ENCODE data around the gene SPTB. TPM values are rescaled to one million over a fixed set of nuclear protein-coding genes. Genes with fewer than 3 reads are reported as not detected.

Gene SPTB
- total RNA-seq, 1 donor from 2014 or later: 1.8 TPM

GRCh38 chr14:64835431-64835830, 44.3 kb downstream of the SPTB start:
- no peak overlapping the region for H3K4me3 ChIP-seq (ENCODE audit: low read depth, low read length)
- DNase-seq (ENCODE audit: low read depth): no peak
- no peak for TF ChIP-seq CTCF (conservative IDR thresholded peaks at IDR 0.05; ENCODE audit: low read depth, low read length)

GRCh38 chr14:64834965-64835364, 44.7 kb downstream of the SPTB start:
- no peak overlapping the region for H3K4me3 ChIP-seq (ENCODE audit: low read depth, low read length)
- DNase-seq (ENCODE audit: low read depth): no peak
- TF ChIP-seq CTCF (conservative IDR thresholded peaks at IDR 0.05; ENCODE audit: low read depth, low read length): no peak

- no peak overlapping the region for H3K4me3 ChIP-seq (ENCODE audit: low read depth, low read length)
- no peak for TF ChIP-seq CTCF (conservative IDR thresholded peaks at IDR 0.05; ENCODE audit: low read depth, low read length)
- no peak for DNase-seq (ENCODE audit: low read depth)
Observed at GRCh38 chr14:64831419-64831818, 48.3 kb downstream of the SPTB start.

GRCh38 chr14:64830961-64831360, 48.7 kb downstream of the SPTB start:
- TF ChIP-seq CTCF (conservative IDR thresholded peaks at IDR 0.05; ENCODE audit: low read depth, low read length): no peak
- H3K4me3 ChIP-seq (ENCODE audit: low read depth, low read length): no peak overlapping the region
- DNase-seq (ENCODE audit: low read depth): no peak

GRCh38 chr14:64828071-64828470, 51.6 kb downstream of the SPTB start:
- no peak for DNase-seq (ENCODE audit: low read depth)
- no peak overlapping the region for H3K4me3 ChIP-seq (ENCODE audit: low read depth, low read length)
- no peak for TF ChIP-seq CTCF (conservative IDR thresholded peaks at IDR 0.05; ENCODE audit: low read depth, low read length)

- no peak for DNase-seq (ENCODE audit: low read depth)
- TF ChIP-seq CTCF (conservative IDR thresholded peaks at IDR 0.05; ENCODE audit: low read depth, low read length): no peak
- no peak overlapping the region for H3K4me3 ChIP-seq (ENCODE audit: low read depth, low read length)
Observed at GRCh38 chr14:64826845-64827244, 52.9 kb downstream of the SPTB start.

GRCh38 chr14:64826333-64826732, 53.4 kb downstream of the SPTB start:
- DNase-seq (ENCODE audit: low read depth): no peak
- no peak for TF ChIP-seq CTCF (conservative IDR thresholded peaks at IDR 0.05; ENCODE audit: low read depth, low read length)
- no peak overlapping the region for H3K4me3 ChIP-seq (ENCODE audit: low read depth, low read length)
